Heart left ventricle (tissue), 13 donors: ENCODE results near the gene MCC.

ENCODE experiments used
- CTCF ChIP-seq, 12 donors: fragments of 200-600 bp; sonication (generic) in 4 of 12; IDR thresholded peaks; one replicate each; pipeline versions ENCODE4 v1.5.0 to v1.8.0; 2018 to 2022; ENCODE audit warnings: antibody characterized with exemption in 12 of 12, mild to moderate bottlenecking in 5 of 12
- POLR2A ChIP-seq, 2 donors: fragments of 450-650 bp; IDR thresholded peaks; one replicate each; pipeline ENCODE4 v1.6.1; 2017; ENCODE audit warnings: antibody characterized with exemption in 2 of 2, mild to moderate bottlenecking in 2 of 2, moderate library complexity in 2 of 2
- donor health status: ischemic (EF 13 %, LVEDD 7.1; RV severe dilation, severe dysfunction).
- donor health status: DM: no; HTN: yes; CAD: no.
- donor health status: DM: no; HTN: no; CAD: no.
- donor health status: ischemic (EF 25% LVEDD 6.9; RV normal size, moderate dysfunction).
- donor health status: ischemic (EF 25% LVEDD 5.7; RV mildly dilated, moderate dysfunction).
- donor health status: ischemic (EF 35%, LVEDD 5.7; RV mildly dilated, moderate dysfunction).
- donor health status: nonischemic (EF 11% LVEDD 7.7; RV severe dilation, severe dysfunction).
- donor health status: DM: yes; HTN: yes; CAD: no.
- donor health status: PGD.
- donor health status: ischemic (EF 29% LVEDD 5.4; RV normal size, mild dysfunction).
- donor health status: nonischemic (EF 23%, LVEDD 6.1; RV moderate dilation, normal function).

- TF ChIP-seq CTCF (IDR thresholded peaks at IDR 0.05), result no peak
- no peak for TF ChIP-seq POLR2A (IDR thresholded peaks at IDR 0.05)
Measured at GRCh38 chr5:113271015-113271414, 217.2 kb downstream of the MCC start.
